Measurements from ENCODE around the gene FAM171A1. TPM values are rescaled to one million over a fixed set of nuclear protein-coding genes. Genes with fewer than 3 reads are reported as not detected.

Gene FAM171A1
- total and polyA plus RNA-seq, 2 of the 13 experiments (the other 11 are each of a cell fraction or from before 2014, with no cell fraction given): 21.5 to 34.7 TPM

- TF ChIP-seq ARID5B (CRISPR knock-in tag; IDR thresholded peaks at IDR 0.05) (0 out of 2 replicates have a peak, but pooled peaks have one; percentile 19), ATF7 (IDR thresholded peaks at IDR 0.05) (peak; percentile 33; the same call in 1 of the 2 replicates), ATF7 (CRISPR knock-in tag; IDR thresholded peaks at IDR 0.05) (no peak), ATF3 (CRISPR knock-in tag; IDR thresholded peaks at IDR 0.05) (peak; percentile 58; the same call in 1 of the 2 replicates), ELF4 (CRISPR knock-in tag; IDR thresholded peaks at IDR 0.05; ENCODE audit: borderline replicate concordance) (no peak), ZFP91 (CRISPR knock-in tag; IDR thresholded peaks at IDR 0.05; ENCODE audit: borderline replicate concordance) (no peak)
These were observed 170.5 kb downstream of the FAM171A1 start (continued) for GRCh38 chr10:15200626-15201025.

- ChIA-PET CTCF (ENCODE audit: low intra/inter-chr PET ratio, low total read pairs) (no interaction called here), POLR2A (no interaction called here)
- no TSS peak for BruUV-seq (replicated peaks)
- H3K79me2 ChIP-seq (ENCODE audit: insufficient read depth, low read length): no peaks in the 10 kb centered on the region
- H3K4me3 ChIP-seq (replicated peaks in 1 of 3; ENCODE audit: insufficient read depth in 1 of 3, low read depth in 2 of 3, low read length in 3 of 3): no peak overlapping the region
- H3K4me2 ChIP-seq (ENCODE audit: low read depth, low read length): no peak overlapping the region
- FAIRE-seq: no peak
- no peaks in the 10 kb centered on the region for H3K27me3 ChIP-seq (ENCODE audit: control insufficient read depth in 1 of 2, insufficient read depth in 2 of 2, low read length in 2 of 2)
- no peak for ATAC-seq
- H3K9me3 ChIP-seq (ENCODE audit: low read length): no peaks in the 10 kb centered on the region
- H3K9ac ChIP-seq (ENCODE audit: insufficient read depth, low read depth, low read length): no peak overlapping the region
- no peak overlapping the region for H3K27ac ChIP-seq (ENCODE audit: extremely low read length, insufficient read depth, low read length)
- WGBS (ENCODE audit: low lambda C conversion rate): 93% methylated on average over 4 of the region's 4 CpGs
- no peaks in the 10 kb centered on the region for H3K36me3 ChIP-seq (replicated peaks in 1 of 2; ENCODE audit: control insufficient read depth in 1 of 2, insufficient read depth in 2 of 2, low read length in 2 of 2)
- H2AFZ ChIP-seq (ENCODE audit: low read length): no peak overlapping the region
- in situ Hi-C loops (cut with HindIII; ENCODE audit: extremely low pct_ligation_motif_present, low pct_unique_long_range_greater_than_20kb) (no loop called here), intact Hi-C loops (cut with micrococcal nuclease; ENCODE audit: unreplicated experiment) (no loop called here)
- no peaks in the 10 kb centered on the region for H4K20me1 ChIP-seq (ENCODE audit: insufficient read depth, low read length)
- no peak for TF ChIP-seq ZBTB10 (CRISPR knock-in tag; IDR thresholded peaks at IDR 0.05; ENCODE audit: borderline replicate concordance)
- no peak for TF ChIP-seq TBX3 (IDR thresholded peaks at IDR 0.05; ENCODE audit: borderline replicate concordance)
- TF ChIP-seq ZNF780A (CRISPR knock-in tag; IDR thresholded peaks at IDR 0.05): no peak
- TF ChIP-seq ZNF274 (CRISPR knock-in tag; IDR thresholded peaks at IDR 0.05): no peak
- TF ChIP-seq TFDP2 (CRISPR knock-in tag; IDR thresholded peaks at IDR 0.05): no peak
- DNase-seq (ENCODE audit: low spot score): no peak
- H3K4me1 ChIP-seq (ENCODE audit: insufficient read depth, low read length): peaks cover 12% of the 10 kb centered on the region; the same call in 1 of the 2 replicates
These were observed 173.2 kb downstream of the FAM171A1 start for GRCh38 chr10:15197911-15198310.
